Measurements from ENCODE around the gene GPD1L. TPM values are rescaled to one million over a fixed set of nuclear protein-coding genes. Genes with fewer than 3 reads are reported as not detected.
A peak's percentile ranks its signal among the peaks of the same experiment; 100 is the strongest.

Gene GPD1L
- total RNA-seq, 1 donor from 2014 or later, result 9.1 TPM

DNA sequence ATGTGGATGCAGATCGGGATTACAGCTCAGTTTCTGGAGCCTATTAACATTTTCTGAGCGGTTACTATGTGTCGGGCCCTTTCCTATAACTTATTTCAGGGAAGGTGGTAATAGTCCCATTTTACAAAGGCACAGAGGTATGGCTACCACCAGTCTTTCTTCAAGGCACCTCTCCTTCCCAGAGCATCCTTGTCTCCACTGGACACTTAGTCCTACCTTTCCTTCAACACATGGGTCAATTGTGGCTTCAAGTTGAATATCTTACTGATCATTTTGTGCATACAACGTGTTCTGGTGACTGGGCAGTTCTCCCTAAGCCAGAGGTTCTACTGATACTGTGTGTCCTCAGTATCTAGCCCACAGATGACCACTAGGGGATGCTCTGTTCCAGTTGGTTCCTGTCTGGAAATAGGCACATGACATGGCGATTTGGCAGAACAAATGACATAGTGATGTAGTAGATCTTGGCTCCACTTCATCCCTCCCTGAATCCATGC, 71.3 kb downstream of the GPD1L start:
- H3K27me3 Mint-ChIP-seq (ENCODE audit: unreplicated experiment), result peaks cover 3% of the 10 kb centered on the region
- no peaks in the 10 kb centered on the region for H3K36me3 Mint-ChIP-seq (ENCODE audit: unreplicated experiment)
- H3K4me1 Mint-ChIP-seq (ENCODE audit: low read depth, unreplicated experiment), result peaks cover 2% of the 10 kb centered on the region
- H3K9me3 Mint-ChIP-seq (ENCODE audit: unreplicated experiment), result no peaks in the 10 kb centered on the region
- peak; percentile 62 for DNase-seq
- no peak overlapping the region for H3K4me3 Mint-ChIP-seq (ENCODE audit: unreplicated experiment)
- TF ChIP-seq, protein P1, sequence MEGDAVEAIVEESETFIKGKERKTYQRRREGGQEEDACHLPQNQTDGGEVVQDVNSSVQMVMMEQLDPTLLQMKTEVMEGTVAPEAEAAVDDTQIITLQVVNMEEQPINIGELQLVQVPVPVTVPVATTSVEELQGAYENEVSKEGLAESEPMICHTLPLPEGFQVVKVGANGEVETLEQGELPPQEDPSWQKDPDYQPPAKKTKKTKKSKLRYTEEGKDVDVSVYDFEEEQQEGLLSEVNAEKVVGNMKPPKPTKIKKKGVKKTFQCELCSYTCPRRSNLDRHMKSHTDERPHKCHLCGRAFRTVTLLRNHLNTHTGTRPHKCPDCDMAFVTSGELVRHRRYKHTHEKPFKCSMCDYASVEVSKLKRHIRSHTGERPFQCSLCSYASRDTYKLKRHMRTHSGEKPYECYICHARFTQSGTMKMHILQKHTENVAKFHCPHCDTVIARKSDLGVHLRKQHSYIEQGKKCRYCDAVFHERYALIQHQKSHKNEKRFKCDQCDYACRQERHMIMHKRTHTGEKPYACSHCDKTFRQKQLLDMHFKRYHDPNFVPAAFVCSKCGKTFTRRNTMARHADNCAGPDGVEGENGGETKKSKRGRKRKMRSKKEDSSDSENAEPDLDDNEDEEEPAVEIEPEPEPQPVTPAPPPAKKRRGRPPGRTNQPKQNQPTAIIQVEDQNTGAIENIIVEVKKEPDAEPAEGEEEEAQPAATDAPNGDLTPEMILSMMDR (IDR thresholded peaks at IDR 0.05; ENCODE audit: partially characterized antibody, unreplicated experiment), result peak; percentile 47
- no peak overlapping the region for H3K27ac Mint-ChIP-seq (ENCODE audit: unreplicated experiment)

DNA sequence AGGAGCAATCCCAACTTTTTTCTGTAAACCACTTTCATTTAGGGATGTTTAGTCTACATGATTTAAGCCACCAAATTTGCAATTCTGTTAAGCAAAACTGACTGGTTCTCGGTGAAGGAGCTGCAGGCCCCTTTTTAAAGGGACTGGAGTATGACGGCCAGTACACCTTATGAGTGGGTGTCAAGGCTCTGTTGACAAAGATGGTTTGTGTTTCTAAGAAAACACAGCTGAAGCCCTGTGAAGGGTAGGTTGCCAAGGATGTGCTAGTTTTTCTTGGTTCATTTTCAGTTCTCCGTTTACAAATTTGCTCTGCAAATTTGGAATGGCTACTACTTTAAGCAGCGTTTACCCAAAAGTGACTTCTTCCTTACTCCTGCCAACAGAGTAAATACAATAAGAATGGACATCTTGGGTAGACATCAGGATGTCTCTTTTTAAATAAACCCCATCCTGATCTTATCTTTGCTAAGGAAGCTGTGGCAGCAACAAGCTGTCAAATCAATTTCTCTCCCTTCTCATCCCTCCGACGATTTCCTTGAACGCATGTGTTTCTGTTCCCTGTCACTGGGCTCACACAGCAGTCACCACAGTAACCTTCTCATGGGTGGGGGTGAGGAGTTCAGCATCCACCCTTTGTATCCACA, 73.8 kb downstream of the GPD1L start:
- H3K4me1 Mint-ChIP-seq (ENCODE audit: low read depth, unreplicated experiment), result peaks cover 2% of the 10 kb centered on the region
- DNase-seq, result no peak

GRCh38 chr3:32181365-32181764, 74.9 kb downstream of the GPD1L start:
- no peaks in the 10 kb centered on the region for H3K9me3 Mint-ChIP-seq (ENCODE audit: unreplicated experiment)
- H3K4me3 Mint-ChIP-seq (ENCODE audit: unreplicated experiment), result no peak overlapping the region
- H3K27ac Mint-ChIP-seq (ENCODE audit: unreplicated experiment), result no peak overlapping the region
- TF ChIP-seq, protein P1 (IDR thresholded peaks at IDR 0.05; ENCODE audit: partially characterized antibody, unreplicated experiment), result no peak
- peaks cover 5% of the 10 kb centered on the region for H3K27me3 Mint-ChIP-seq (ENCODE audit: unreplicated experiment)
- no peaks in the 10 kb centered on the region for H3K36me3 Mint-ChIP-seq (ENCODE audit: unreplicated experiment)
- peaks cover 2% of the 10 kb centered on the region for H3K4me1 Mint-ChIP-seq (ENCODE audit: low read depth, unreplicated experiment)
- DNase-seq, result no peak

More for the DNA sequence above, 73.8 kb downstream of the GPD1L start:
- Mint-ChIP-seq H3K27ac (ENCODE audit: unreplicated experiment) (no peak overlapping the region), H3K36me3 (ENCODE audit: unreplicated experiment) (no peaks in the 10 kb centered on the region), H3K4me3 (ENCODE audit: unreplicated experiment) (no peak overlapping the region), H3K27me3 (ENCODE audit: unreplicated experiment) (peaks cover 5% of the 10 kb centered on the region), H3K9me3 (ENCODE audit: unreplicated experiment) (no peaks in the 10 kb centered on the region)
- TF ChIP-seq, protein P1 (IDR thresholded peaks at IDR 0.05; ENCODE audit: partially characterized antibody, unreplicated experiment), result no peak

GRCh38 chr3:32181796-32182195, 75.4 kb downstream of the GPD1L start:
- TF ChIP-seq, protein P1 (IDR thresholded peaks at IDR 0.05; ENCODE audit: partially characterized antibody, unreplicated experiment), result no peak
- no peaks in the 10 kb centered on the region for H3K9me3 Mint-ChIP-seq (ENCODE audit: unreplicated experiment)
- peaks cover 4% of the 10 kb centered on the region for H3K27me3 Mint-ChIP-seq (ENCODE audit: unreplicated experiment)
- no peak overlapping the region for H3K4me3 Mint-ChIP-seq (ENCODE audit: unreplicated experiment)
- peaks cover 2% of the 10 kb centered on the region for H3K4me1 Mint-ChIP-seq (ENCODE audit: low read depth, unreplicated experiment)
- no peaks in the 10 kb centered on the region for H3K36me3 Mint-ChIP-seq (ENCODE audit: unreplicated experiment)
- DNase-seq, result no peak
- H3K27ac Mint-ChIP-seq (ENCODE audit: unreplicated experiment), result no peak overlapping the region

GRCh38 chr3:32184187-32184730, 77.8 kb downstream of the GPD1L start:
- DNase-seq, result no peak
- H3K9me3 Mint-ChIP-seq (ENCODE audit: unreplicated experiment), result no peaks in the 10 kb centered on the region
- no peaks in the 10 kb centered on the region for H3K36me3 Mint-ChIP-seq (ENCODE audit: unreplicated experiment)
- TF ChIP-seq, protein P1 (IDR thresholded peaks at IDR 0.05; ENCODE audit: partially characterized antibody, unreplicated experiment), result no peak
- H3K4me3 Mint-ChIP-seq (ENCODE audit: unreplicated experiment), result no peak overlapping the region
- no peaks in the 10 kb centered on the region for H3K4me1 Mint-ChIP-seq (ENCODE audit: low read depth, unreplicated experiment)
- H3K27me3 Mint-ChIP-seq (ENCODE audit: unreplicated experiment), result peaks cover 2% of the 10 kb centered on the region
- no peak overlapping the region for H3K27ac Mint-ChIP-seq (ENCODE audit: unreplicated experiment)
